SU-DHL-6 (cell line): Measurements from ENCODE around the gene SLC7A9.

ENCODE experiments used
- H2AFZ ChIP-seq: fragments of 200-600 bp; sonication (generic); 2 replicates; pipeline ENCODE4 v1.6.1; 2014; ENCODE audit warnings: low read depth, mild to moderate bottlenecking, moderate library complexity, mixed read lengths, antibody characterized with exemption, low read length; ENCODE audit not compliant: severe bottlenecking
- H3F3A ChIP-seq: fragments of 200-600 bp; shearing (Covaris generic); 2 replicates; pipeline ENCODE4 v1.6.0; 2016; ENCODE audit warnings: antibody characterized with exemption, mild to moderate bottlenecking; ENCODE audit not compliant: insufficient read depth
- H3K27ac ChIP-seq: fragments of 200-600 bp; sonication (generic); 2 replicates; pipeline ENCODE4 v1.5.1; 2016; ENCODE audit warnings: low read depth, mild to moderate bottlenecking, low read length, moderate library complexity, mixed read lengths
- H3K27me3 ChIP-seq: fragments of 200-600 bp; sonication (generic), shearing (Covaris generic); 2 replicates; pipeline ENCODE4 v1.6.0; 2014; ENCODE audit warnings: mild to moderate bottlenecking, low read length
- H3K36me3 ChIP-seq: fragments of 200-600 bp; sonication (generic); 2 replicates; pipeline ENCODE4 v1.6.1; 2014; ENCODE audit warnings: mild to moderate bottlenecking, low read length, mixed read lengths
- H3K4me2 ChIP-seq: fragments of 300-600, 200-600 bp; shearing (Covaris generic), sonication (generic); 2 replicates; pipeline ENCODE4 v1.6.0; 2014; ENCODE audit warnings: low read length, low read depth, mild to moderate bottlenecking; ENCODE audit not compliant: poor library complexity, severe bottlenecking
- H3K4me3 ChIP-seq: fragments of 200-600 bp; sonication (generic); 2 replicates; pipeline ENCODE4 v1.5.1; 2014; ENCODE audit warnings: antibody characterized with exemption, low read length, mild to moderate bottlenecking, mixed read lengths; ENCODE audit not compliant: insufficient read depth, poor library complexity, severe bottlenecking
- H3K79me2 ChIP-seq: fragments of 200-600 bp; sonication (generic); 2 replicates; pipeline ENCODE4 v1.6.1; 2014; ENCODE audit warnings: mild to moderate bottlenecking, low read length, moderate library complexity; ENCODE audit not compliant: insufficient read depth
- H3K9ac ChIP-seq: fragments of 200-600 bp; sonication (generic); 2 replicates; pipeline ENCODE4 v1.7.0; 2014; ENCODE audit warnings: mild to moderate bottlenecking, low read length
- H3K9me2 ChIP-seq: fragments of 200-600 bp; sonication (generic); replicated peaks from 2 replicates; pipeline ENCODE4 v1.6.1; 2014; ENCODE audit warnings: low read length; ENCODE audit not compliant: insufficient read depth
- H3K9me3 ChIP-seq: fragments of 200-600 bp; sonication (generic); 2 replicates; pipeline ENCODE4 v1.6.1; 2014; ENCODE audit warnings: low read length, mixed read lengths; ENCODE audit not compliant: insufficient read depth
- H4K20me1 ChIP-seq: fragments of 200-600 bp; sonication (generic); 2 replicates; pipeline ENCODE4 v1.6.1; 2014; ENCODE audit warnings: low read depth, mild to moderate bottlenecking, antibody characterized with exemption, low read length, moderate library complexity, mixed read lengths
- CTCF ChIP-seq: fragments of 200-600 bp; sonication (generic); IDR thresholded peaks from one replicate; pipeline ENCODE4 v1.5.1; 2017; ENCODE audit warnings: antibody characterized with exemption, mild to moderate bottlenecking, low read length, moderate library complexity; ENCODE audit not compliant: insufficient read depth, poor library complexity, severe bottlenecking
- EZH2phosphoT487 ChIP-seq: fragments of 200-600 bp; sonication (generic), shearing (Covaris generic); conservative IDR thresholded peaks from 2 replicates; pipeline ENCODE4 v1.6.1; 2018; ENCODE audit warnings: mild to moderate bottlenecking, antibody characterized with exemption, low read length, moderate library complexity, mixed read lengths

Gene SLC7A9

DNA sequence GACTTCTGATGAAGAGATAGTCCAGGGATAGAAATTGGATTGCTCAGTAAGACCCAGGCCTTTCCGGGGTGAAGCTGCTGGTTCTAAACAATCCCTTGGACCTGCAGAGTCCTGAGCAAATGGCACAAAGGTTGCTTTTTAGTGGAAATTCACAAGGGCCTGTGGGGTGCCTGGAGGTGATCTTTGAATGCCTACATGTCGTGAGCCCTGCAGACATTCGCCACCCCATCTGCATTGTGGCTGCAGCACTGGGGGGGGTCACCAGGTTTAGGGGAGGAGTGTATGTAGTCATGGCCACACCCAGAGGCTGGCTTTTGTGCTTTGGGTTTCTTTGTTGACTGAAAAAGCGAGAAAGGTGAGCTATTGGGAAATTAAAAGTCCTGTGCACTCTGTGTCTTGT is 41.4 kb downstream of the SLC7A9 start:
- no peak overlapping the region for H3K9ac ChIP-seq
- H3K79me2 ChIP-seq: no peaks in the 10 kb centered on the region
- H3K9me3 ChIP-seq: no peaks in the 10 kb centered on the region
- no peaks in the 10 kb centered on the region for H3K27me3 ChIP-seq
- no peaks in the 10 kb centered on the region for H4K20me1 ChIP-seq
- no peak overlapping the region for H3K4me3 ChIP-seq
- H3K9me2 ChIP-seq: no peaks in the 10 kb centered on the region
- no peaks in the 10 kb centered on the region for H3F3A ChIP-seq
- no peak overlapping the region for H3K4me2 ChIP-seq
- H3K36me3 ChIP-seq: no peaks in the 10 kb centered on the region
- H3K27ac ChIP-seq: no peak overlapping the region
- TF ChIP-seq EZH2phosphoT487: no peak
- no peak for TF ChIP-seq CTCF
- no peak overlapping the region for H2AFZ ChIP-seq

DNA sequence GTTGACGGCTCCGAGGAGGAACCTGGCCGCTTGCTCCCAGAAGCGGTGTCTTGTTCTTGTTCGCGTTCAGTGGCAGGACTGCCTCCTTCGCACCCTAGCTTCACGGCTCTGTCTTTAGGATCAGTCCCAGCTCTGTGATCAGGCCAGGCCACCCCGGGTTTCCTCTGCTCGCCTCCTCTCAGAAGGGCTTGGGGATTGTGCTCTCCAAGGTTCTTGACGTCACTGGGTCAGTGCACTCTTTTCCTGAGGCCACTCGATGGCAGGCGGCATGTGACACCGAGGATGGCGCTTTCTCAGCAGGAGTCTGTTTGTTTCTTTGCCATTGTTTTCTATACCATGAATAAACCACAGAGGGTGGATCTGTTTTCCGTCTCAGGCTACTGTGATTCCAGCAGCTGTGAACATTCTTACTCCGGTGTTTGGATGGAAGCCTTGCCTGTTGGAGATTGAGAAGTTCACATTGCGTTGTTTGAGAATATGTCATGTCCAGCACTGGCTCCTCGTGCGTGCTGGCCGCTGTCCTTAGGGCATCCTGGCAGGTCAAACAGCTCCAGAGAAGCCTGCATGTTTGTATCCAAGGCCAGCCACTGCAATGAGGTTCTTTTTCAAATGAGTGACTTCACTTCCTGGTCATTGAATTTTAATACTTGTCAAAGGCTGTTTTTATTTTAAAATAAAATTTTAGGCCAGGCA is 44.5 kb downstream of the SLC7A9 start:
- H3F3A ChIP-seq: no peaks in the 10 kb centered on the region
- H3K9ac ChIP-seq: no peak overlapping the region
- H3K79me2 ChIP-seq: no peaks in the 10 kb centered on the region
- no peaks in the 10 kb centered on the region for H3K36me3 ChIP-seq
- no peak overlapping the region for H3K4me3 ChIP-seq
- H2AFZ ChIP-seq: no peak overlapping the region
- H4K20me1 ChIP-seq: no peaks in the 10 kb centered on the region
- no peak overlapping the region for H3K4me2 ChIP-seq
- no peaks in the 10 kb centered on the region for H3K9me3 ChIP-seq
- H3K27me3 ChIP-seq: no peaks in the 10 kb centered on the region
- TF ChIP-seq EZH2phosphoT487 (no peak), CTCF (no peak)
- H3K9me2 ChIP-seq: no peaks in the 10 kb centered on the region
- H3K27ac ChIP-seq: no peak overlapping the region

- Histone ChIP-seq H3K4me2 (no peak overlapping the region), H3K79me2 (no peaks in the 10 kb centered on the region), H2AFZ (no peak overlapping the region), H4K20me1 (no peaks in the 10 kb centered on the region), H3K9me2 (no peaks in the 10 kb centered on the region), H3K27ac (no peak overlapping the region), H3K9ac (no peak overlapping the region), H3K9me3 (no peaks in the 10 kb centered on the region), H3K36me3 (no peaks in the 10 kb centered on the region), H3K27me3 (no peaks in the 10 kb centered on the region), H3F3A (no peaks in the 10 kb centered on the region), H3K4me3 (no peak overlapping the region)
- no peak for TF ChIP-seq CTCF
- no peak for TF ChIP-seq EZH2phosphoT487
These were observed 45.3 kb downstream of the SLC7A9 start for GRCh38 chr19:32824191-32824751.
